K562 (cell line): ENCODE measurements around the gene FBXW11. TPM values are rescaled to one million over a fixed set of nuclear protein-coding genes. Genes with fewer than 3 reads are reported as not detected.

Experiments used
- ATAC-seq: fragments of 200-7000 bp; cut with Tn5 transposase; 3 replicates; pipeline ENCODE4 v1.9.1; 2020; ENCODE audit warnings: moderate library complexity
- BruUV-seq: library from RNA; stranded (reverse); fragments of 400-500 nt; replicated peaks from 2 replicates; lab custom pipeline; 2021; lab: Mats Ljungman, UMichigan
- CTCF ChIA-PET: fragments of 300-600 bp; formaldehyde crosslinking; extraction: SDS; loops from one replicate; lab custom pipeline; 2021; ENCODE audit warnings: low intra/inter-chr PET ratio; lab: Yijun Ruan, JAX
- POLR2A ChIA-PET: fragments of 300-600, 350-650 bp; sonication (Branson Sonifier 250); formaldehyde crosslinking; extraction: SDS; loops from one replicate; lab custom pipeline; 2021; ENCODE audit warnings: antibody characterized with exemption, inconsistent platforms; lab: Yijun Ruan, JAX
- DNase-seq, 4 experiments: peaks; one replicate each; pipeline versions ENCODE4 v3.0.0 to v3.0.0-alpha.2; 2011 to 2018; ENCODE audit warnings: low spot score in 3 of 4, mixed read lengths in 3 of 4; ENCODE audit errors: extremely low read depth in 1 of 4
- FAIRE-seq: peaks from 2 replicates; lab custom pipeline; 2011; peaks lifted over from hg19 to GRCh38; lab: Jason Lieb, UNC
- H2AFZ ChIP-seq: 2 replicates; pipeline ENCODE4 v1.6.0; 2011; ENCODE audit warnings: low read depth, low read length, control low read depth, inconsistent platforms
- H3K27ac ChIP-seq: fragments of 200-600 bp; 3 replicates; pipeline ENCODE4 v1.8.0; 2011; ENCODE audit warnings: low read depth, mild to moderate bottlenecking, control low read depth, inconsistent platforms, low read length, moderate library complexity, mixed read lengths; ENCODE audit errors: extremely low read depth
- H3K27me3 ChIP-seq, 2 experiments: fragments of 300-600 bp in 1 of 2; 2 replicates in 1 of 2; 3 replicates in 1 of 2; pipeline versions ENCODE4 v1.6.0 to v1.8.0; 2011; ENCODE audit warnings: inconsistent platforms in 2 of 2, low read length in 2 of 2, mild to moderate bottlenecking in 1 of 2, mixed read lengths in 1 of 2, moderate library complexity in 1 of 2; ENCODE audit not compliant: control insufficient read depth in 2 of 2, insufficient read depth in 2 of 2
- H3K36me3 ChIP-seq: fragments of 300-600 bp; 3 replicates; pipeline ENCODE4 v1.8.0; 2011; ENCODE audit warnings: mild to moderate bottlenecking, low read length, inconsistent platforms; ENCODE audit not compliant: control insufficient read depth, insufficient read depth
- H3K4me1 ChIP-seq, 2 experiments: fragments of 200-600 bp in 1 of 2; replicated peaks in 1 of 2; 2 replicates in 1 of 2; 3 replicates in 1 of 2; pipeline versions ENCODE4 v1.5.1 to v1.8.0; 2011; ENCODE audit warnings: inconsistent platforms in 2 of 2, low read length in 2 of 2, mild to moderate bottlenecking in 1 of 2, mixed read lengths in 1 of 2, moderate library complexity in 1 of 2; ENCODE audit not compliant: control insufficient read depth in 2 of 2, insufficient read depth in 2 of 2
- H3K4me2 ChIP-seq: 2 replicates; pipeline ENCODE4 v1.6.1; 2011; ENCODE audit warnings: low read length, control low read depth, inconsistent platforms, mixed read lengths; ENCODE audit not compliant: insufficient read depth
- H3K4me3 ChIP-seq: fragments of 200-600 bp; sonication (generic), shearing (Covaris generic); 2 replicates; pipeline ENCODE4 v1.5.1; 2016; ENCODE audit warnings: control low read depth, inconsistent platforms
- H3K79me2 ChIP-seq: fragments of 200-600 bp; 3 replicates; pipeline ENCODE4 v1.8.0; 2011; ENCODE audit warnings: low read length, inconsistent platforms; ENCODE audit not compliant: control insufficient read depth, insufficient read depth
- H3K9ac ChIP-seq, 2 experiments: 2 replicates each; pipeline versions ENCODE4 v1.6.0 to v1.6.1; 2011; ENCODE audit warnings: low read depth in 2 of 2, low read length in 2 of 2, control low read depth in 1 of 2, inconsistent platforms in 1 of 2, mild to moderate bottlenecking in 1 of 2, mixed read lengths in 1 of 2; ENCODE audit not compliant: insufficient read depth in 1 of 2
- H3K9me1 ChIP-seq: one replicate; pipeline ENCODE4 v1.6.0; 2011; ENCODE audit warnings: inconsistent platforms, mild to moderate bottlenecking, low read length, moderate library complexity; ENCODE audit not compliant: control insufficient read depth, insufficient read depth
- H3K9me3 ChIP-seq: replicated peaks from 2 replicates; pipeline ENCODE4 v1.5.1; 2011; ENCODE audit warnings: low read depth, low read length, inconsistent platforms; ENCODE audit not compliant: control insufficient read depth, insufficient read depth
- H4K20me1 ChIP-seq: replicated peaks from 2 replicates; pipeline ENCODE4 v1.6.1; 2011; ENCODE audit warnings: low read length, inconsistent platforms, mixed read lengths; ENCODE audit not compliant: control insufficient read depth, insufficient read depth
- FOXK2 ChIP-seq, 2 experiments: fragments of 450-650 bp; IDR thresholded peaks in 1 of 2; conservative IDR thresholded peaks in 1 of 2; 2 replicates each; pipeline ENCODE4 v1.6.1; 2016; ENCODE audit warnings: low read depth in 2 of 2, mild to moderate bottlenecking in 1 of 2
- NFE2 ChIP-seq: IDR thresholded peaks from 2 replicates; pipeline ENCODE4 v1.6.1; 2014; ENCODE audit warnings: antibody characterized with exemption, low read depth
- PHTF2 ChIP-seq: fragments of 250-450 bp; sonication (Bioruptor Pico); IDR thresholded peaks from 2 replicates; pipeline ENCODE4 v1.5.0; 2021; ENCODE audit warnings: mild to moderate bottlenecking
- WGBS: fragments of 100-300 bp; shearing (Covaris generic); methylation state at CpG from one replicate; pipeline ENCODE4 v1.1.6; 2016; ENCODE audit warnings: low coverage, mixed read lengths; ENCODE audit not compliant: insufficient coverage; ENCODE audit errors: missing lambda C conversion rate; 5-methylcytosine and 5-hydroxymethylcytosine counted together
- in situ Hi-C: fragments of 300-500 bp; cut with MboI; formaldehyde crosslinking; loops from 4 replicates; pipeline ENCODE4 v1.15.0; 2018; ENCODE audit warnings: inconsistent platforms, mixed read lengths
- intact Hi-C: fragments of 100-400 bp; cut with micrococcal nuclease; formaldehyde crosslinking; loops from 2 replicates; pipeline ENCODE4 v1.14.2; 2022
- polyA plus RNA-seq, 8 experiments: library from polyadenylated mRNA; depleted of rRNA in 4 of 8; stranded (reverse) in 5 of 8; unstranded in 3 of 8; fragments of >200 nt; fragmentation: Nextera tagmentation in 2 of 8; fragmentation: Illumina TruSeq in 1 of 8; extraction: Ambion mirVana in 2 of 8; extraction: Trizol in 1 of 8; gene quantifications; 2 replicates each; pipeline versions ENCODE4 v1.2.1 to v1.2.3, GENCODE V29; 2011 to 2014; ENCODE audit warnings: inconsistent platforms in 1 of 8, missing spikeins in 1 of 8
- total RNA-seq, 7 experiments: library from RNA; depleted of rRNA in 6 of 7; stranded (reverse); fragments of >200 nt in 6 of 7; fragmentation: Illumina TruSeq in 2 of 7; extraction: Trizol in 2 of 7; gene quantifications; 2 replicates each; pipeline versions ENCODE4 v1.2.1 to v1.2.3, GENCODE V29; 2011 to 2021; ENCODE audit warnings: low replicate concordance in 1 of 7
- TF ChIP-seq, protein P1 (sequence below), 2 experiments: IDR thresholded peaks in 1 of 2; conservative IDR thresholded peaks in 1 of 2; 2 replicates each; pipeline ENCODE4 v1.6.1; 2016; ENCODE audit warnings: low read depth in 2 of 2, mild to moderate bottlenecking in 1 of 2, missing compliant biosample characterization in 1 of 2, missing genetic modification characterization in 1 of 2, moderate library complexity in 1 of 2
- TF ChIP-seq, protein P2 (sequence below): fragments of 250-450 bp; sonication (Bioruptor Pico); IDR thresholded peaks from 2 replicates; pipeline ENCODE4 v1.4.0; 2020

FBXW11 gene
- total and polyA plus RNA-seq, 9 of the 15 experiments (the other 6 are each of a cell fraction or from before 2014, with no cell fraction given): 3.0 to 28.6 (median 23.6) TPM

DNA sequence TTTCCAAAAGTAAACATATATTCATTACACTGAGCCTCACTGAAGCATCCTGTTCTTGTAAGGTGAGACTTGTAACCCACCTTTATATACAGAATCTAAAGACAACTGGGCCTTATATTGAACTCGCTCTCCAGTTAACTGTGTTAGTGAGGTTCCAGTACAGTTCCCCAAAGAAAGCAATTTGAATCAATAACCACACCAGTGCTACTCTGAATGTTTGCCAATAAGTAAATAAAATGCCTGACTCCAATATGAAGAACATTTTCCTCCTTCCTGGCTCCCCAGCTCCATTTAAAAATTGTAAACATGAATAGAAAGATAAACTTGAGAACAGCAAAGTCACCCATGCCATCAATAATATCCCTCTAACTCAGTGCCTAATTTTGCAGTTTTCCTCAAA is 50.1 kb downstream of the FBXW11 start:
- ChIA-PET CTCF (no interaction called here), POLR2A (interaction anchor here (0.6 to 0.7 kb wide), 3 partner anchors 1027 to 1944 kb away, joined by 3 to 6 read pairs (median 4); partner anchors contain the start of gene ATP6V0E1)
- Histone ChIP-seq H3K27me3 (no peaks in the 10 kb centered on the region), H3K36me3 (no peaks in the 10 kb centered on the region), H3K9me1 (no peaks in the 10 kb centered on the region)
- in situ Hi-C loops: no loop called here
- no peak for ATAC-seq
- 86% methylated on average over 1 of the region's 1 CpG for WGBS
- BruUV-seq: no TSS peak
- TF ChIP-seq FOXK2 (conservative IDR thresholded peaks at IDR 0.05 in 1 of 2, IDR thresholded peaks at IDR 0.05 in 1 of 2; ENCODE audit: low read depth in 2 of 2) (peak; percentile 33 to 36; a peak in 1 of 4 replicates), NFE2 (0 out of 2 replicates have a peak, but pooled peaks have one; percentile 12), PHTF2 (no peak)
- TF ChIP-seq, all 486 proteins: peak for 2
- Histone ChIP-seq H4K20me1 (no peaks in the 10 kb centered on the region), H3K4me1 (peaks cover 0 to 31% of the 10 kb centered on the region in 2 experiments), H3K4me3 (no peak overlapping the region), H3K9me3 (no peaks in the 10 kb centered on the region), H3K79me2 (peaks cover 68% of the 10 kb centered on the region), H2AFZ (no peak overlapping the region), H3K9ac (no peak overlapping the region), H3K4me2 (no peak overlapping the region), H3K27ac (no peak overlapping the region)
- DNase-seq (no peak), FAIRE-seq (no peak)
- intact Hi-C loops: no loop called here

DNA sequence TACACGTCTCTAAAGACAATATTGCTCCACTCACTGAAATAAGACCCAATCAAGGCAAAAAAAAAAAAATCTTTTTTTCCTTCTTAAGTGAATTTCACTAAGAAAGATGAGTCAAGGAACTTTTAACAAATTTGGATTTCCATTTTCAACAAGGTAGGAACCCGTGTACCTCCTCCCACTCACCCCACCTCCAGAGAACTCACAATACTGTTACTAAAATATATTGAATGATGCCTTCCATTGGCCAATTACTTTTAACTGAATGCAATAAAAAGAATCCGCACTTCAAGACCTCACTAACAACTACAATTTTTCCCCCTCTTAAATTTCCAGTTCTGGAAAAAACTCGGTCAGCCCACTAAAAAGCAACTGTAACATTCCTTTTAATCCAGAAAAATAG is 50.7 kb downstream of the FBXW11 start:
- no peaks in the 10 kb centered on the region for H4K20me1 ChIP-seq

More for the DNA sequence above, 50.7 kb downstream of the FBXW11 start:
- H3K4me3 ChIP-seq: no peak overlapping the region
- CTCF ChIA-PET: no interaction called here
- no peaks in the 10 kb centered on the region for H3K27me3 ChIP-seq
- peaks cover 64% of the 10 kb centered on the region for H3K79me2 ChIP-seq
- 62% methylated on average over 4 of the region's 4 CpGs for whole genome bisulfite sequencing
- FAIRE-seq (no peak), DNase-seq (no peak), ATAC-seq (no peak)
- H3K9ac ChIP-seq: no peak overlapping the region
- no peak overlapping the region for H3K4me2 ChIP-seq
- H2AFZ ChIP-seq: no peak overlapping the region
- POLR2A ChIA-PET: interaction anchor here (0.6 kb wide), 1 partner anchor 1627 kb away, joined by 3 read pairs; no protein-coding TSS in a partner anchor
- TF ChIP-seq, protein P1, sequence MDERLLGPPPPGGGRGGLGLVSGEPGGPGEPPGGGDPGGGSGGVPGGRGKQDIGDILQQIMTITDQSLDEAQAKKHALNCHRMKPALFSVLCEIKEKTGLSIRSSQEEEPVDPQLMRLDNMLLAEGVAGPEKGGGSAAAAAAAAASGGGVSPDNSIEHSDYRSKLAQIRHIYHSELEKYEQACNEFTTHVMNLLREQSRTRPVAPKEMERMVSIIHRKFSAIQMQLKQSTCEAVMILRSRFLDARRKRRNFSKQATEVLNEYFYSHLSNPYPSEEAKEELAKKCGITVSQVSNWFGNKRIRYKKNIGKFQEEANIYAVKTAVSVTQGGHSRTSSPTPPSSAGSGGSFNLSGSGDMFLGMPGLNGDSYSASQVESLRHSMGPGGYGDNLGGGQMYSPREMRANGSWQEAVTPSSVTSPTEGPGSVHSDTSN (CRISPR knock-in tag; IDR thresholded peaks at IDR 0.05; ENCODE audit: low read depth): no peak
- TF ChIP-seq, protein P1 (tag; conservative IDR thresholded peaks at IDR 0.05; ENCODE audit: low read depth): no peak
- TF ChIP-seq, protein P2, sequence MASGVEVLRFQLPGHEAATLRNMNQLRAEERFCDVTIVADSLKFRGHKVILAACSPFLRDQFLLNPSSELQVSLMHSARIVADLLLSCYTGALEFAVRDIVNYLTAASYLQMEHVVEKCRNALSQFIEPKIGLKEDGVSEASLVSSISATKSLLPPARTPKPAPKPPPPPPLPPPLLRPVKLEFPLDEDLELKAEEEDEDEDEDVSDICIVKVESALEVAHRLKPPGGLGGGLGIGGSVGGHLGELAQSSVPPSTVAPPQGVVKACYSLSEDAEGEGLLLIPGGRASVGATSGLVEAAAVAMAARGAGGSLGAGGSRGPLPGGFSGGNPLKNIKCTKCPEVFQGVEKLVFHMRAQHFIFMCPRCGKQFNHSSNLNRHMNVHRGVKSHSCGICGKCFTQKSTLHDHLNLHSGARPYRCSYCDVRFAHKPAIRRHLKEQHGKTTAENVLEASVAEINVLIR (CRISPR knock-in tag): no peak
- no peaks in the 10 kb centered on the region for H3K9me3 ChIP-seq
- BruUV-seq: no TSS peak
- intact Hi-C loops: no loop called here
- in situ Hi-C loops: no loop called here
- no peaks in the 10 kb centered on the region for H3K36me3 ChIP-seq
- H3K4me1 ChIP-seq: peaks cover 0 to 31% of the 10 kb centered on the region in 2 experiments
- no peak overlapping the region for H3K27ac ChIP-seq
- H3K9me1 ChIP-seq: no peaks in the 10 kb centered on the region
